ENCODE results near the gene ACSM6.
"Not testable (repeated sequence)": the region's sequence is repeated elsewhere in the genome, so short reads cannot be mapped to it uniquely, and the experiment has no call there.

- TF ChIP-seq CTCF (conservative IDR thresholded peaks at IDR 0.05; ENCODE audit: low read length); EZH2phosphoT487 (IDR thresholded peaks at IDR 0.05; ENCODE audit: borderline replicate concordance, low read depth, low read length): not testable (repeated sequence)
These were observed 46.1 kb downstream of the ACSM6 start for GRCh38 chr10:95240096-95240495.

Data from OCI-LY7 (cell line).